Skin epidermis (tissue), 12 donors: Measurements from ENCODE around the gene NXPH2.
"Not testable (repeated sequence)": the region's sequence is repeated elsewhere in the genome, so short reads cannot be mapped to it uniquely, and the experiment has no call there.

ENCODE experiments used
- H3K27ac ChIP-seq, 21 experiments: fragments of 200-600 bp; sonication (generic) in 11 of 21; one replicate each; pipeline ENCODE4 v1.5.0; 2020; ENCODE audit warnings: mild to moderate bottlenecking in 3 of 21, inconsistent platforms in 2 of 21, moderate library complexity in 2 of 21
- H3K4me3 ChIP-seq, 7 experiments: fragments of 200-600 bp; sonication (generic) in 2 of 7; one replicate each; pipeline ENCODE4 v1.5.0; 2020; ENCODE audit warnings: inconsistent platforms in 2 of 7, mild to moderate bottlenecking in 2 of 7, moderate library complexity in 1 of 7

The NXPH2 gene

DNA sequence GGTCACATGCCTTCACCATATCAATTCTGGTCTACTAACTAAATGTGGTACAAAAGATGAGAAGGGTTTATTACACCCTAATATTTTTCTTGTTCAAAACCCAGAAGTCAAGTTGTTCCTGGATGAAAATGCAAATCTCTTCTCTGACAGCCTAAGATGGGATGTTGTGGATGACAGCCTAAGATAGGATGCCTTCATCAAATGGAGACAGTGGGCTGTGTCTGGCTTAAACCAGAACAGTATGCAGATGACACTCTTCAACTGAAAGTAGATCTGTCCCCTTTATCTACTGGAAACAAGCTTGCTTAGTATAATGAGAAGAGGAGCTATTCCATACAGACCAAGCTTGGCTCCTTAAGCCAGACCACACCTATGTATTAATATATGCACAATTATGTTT lies 17.7 kb downstream of the NXPH2 start:
- no peak overlapping the region for H3K27ac ChIP-seq
- no peak overlapping the region for H3K4me3 ChIP-seq

DNA sequence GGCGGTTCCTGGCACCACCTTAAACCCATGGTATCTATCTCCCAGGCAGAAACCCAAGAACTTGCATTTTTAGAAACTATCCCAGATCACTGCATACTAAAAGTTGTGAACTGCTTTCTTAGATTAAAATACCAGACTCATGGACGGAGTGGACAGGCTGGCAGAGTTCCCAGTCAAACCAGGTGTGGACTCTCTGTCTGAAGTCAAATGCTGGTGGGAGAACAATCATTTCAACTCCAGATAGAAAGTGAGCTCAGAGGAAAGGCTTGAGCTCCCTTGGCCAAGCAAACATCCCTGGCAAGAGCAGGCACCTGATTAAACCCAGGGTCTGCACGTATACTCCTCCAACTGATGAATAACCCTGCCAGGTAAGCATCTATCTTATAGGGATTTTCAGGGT lies 19.5 kb downstream of the NXPH2 start:
- H3K4me3 ChIP-seq, result no peak overlapping the region
- no peak overlapping the region for H3K27ac ChIP-seq

DNA sequence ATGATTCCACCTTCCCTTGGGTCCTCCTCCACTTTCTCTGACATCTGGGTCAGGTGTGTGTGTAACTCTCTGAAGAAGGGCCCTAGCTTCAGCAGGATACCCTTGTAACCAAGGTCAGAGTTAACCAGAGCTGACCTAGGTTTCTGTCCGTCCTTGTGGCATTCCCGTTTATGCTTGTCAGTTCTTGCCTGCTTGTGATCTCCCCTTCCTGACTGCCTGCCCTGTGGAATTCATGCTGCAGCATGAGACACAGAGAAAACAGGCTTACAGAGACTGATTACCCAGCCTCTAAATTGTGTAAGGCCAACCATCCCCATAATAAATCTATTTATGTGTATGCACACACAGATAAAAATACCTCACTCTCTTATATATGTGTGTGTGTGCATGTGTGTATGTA lies 22.8 kb downstream of the NXPH2 start:
- no peak overlapping the region for H3K4me3 ChIP-seq
- no peak overlapping the region for H3K27ac ChIP-seq

DNA sequence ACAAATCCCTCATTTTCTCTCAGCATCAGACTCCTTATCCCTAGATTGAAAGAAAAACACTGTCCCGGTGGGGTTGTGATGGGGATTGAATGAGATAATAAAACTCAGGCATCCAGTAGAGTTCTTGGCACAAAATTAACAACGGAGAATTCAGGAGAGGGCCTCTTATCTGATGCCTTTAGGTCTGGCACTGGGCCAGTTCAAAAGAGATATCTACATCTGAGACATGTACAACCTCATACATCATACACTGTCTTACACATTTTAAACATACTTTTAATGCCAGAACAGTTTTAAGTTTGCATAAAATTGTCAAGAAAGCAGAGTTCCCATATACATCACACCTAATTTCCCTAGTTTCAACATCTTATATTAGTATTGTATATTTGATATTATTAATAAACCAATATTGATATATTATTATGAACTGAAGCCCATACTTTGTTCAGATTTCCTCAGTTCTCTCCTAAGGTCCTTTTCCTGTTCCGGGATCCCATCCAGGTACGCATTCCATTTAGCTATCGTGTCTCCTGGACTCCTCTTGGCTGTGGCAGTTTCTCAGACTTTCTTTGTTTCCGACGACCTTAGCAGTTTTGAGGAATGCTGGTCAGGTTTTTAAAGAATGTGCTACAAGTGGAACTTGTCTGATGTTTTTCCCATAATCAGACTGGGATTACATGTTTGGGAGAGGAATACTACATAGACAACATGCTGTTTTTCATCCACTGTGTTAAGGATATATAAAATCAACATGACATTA lies 27.8 kb downstream of the NXPH2 start:
- no peak overlapping the region for H3K27ac ChIP-seq

DNA sequence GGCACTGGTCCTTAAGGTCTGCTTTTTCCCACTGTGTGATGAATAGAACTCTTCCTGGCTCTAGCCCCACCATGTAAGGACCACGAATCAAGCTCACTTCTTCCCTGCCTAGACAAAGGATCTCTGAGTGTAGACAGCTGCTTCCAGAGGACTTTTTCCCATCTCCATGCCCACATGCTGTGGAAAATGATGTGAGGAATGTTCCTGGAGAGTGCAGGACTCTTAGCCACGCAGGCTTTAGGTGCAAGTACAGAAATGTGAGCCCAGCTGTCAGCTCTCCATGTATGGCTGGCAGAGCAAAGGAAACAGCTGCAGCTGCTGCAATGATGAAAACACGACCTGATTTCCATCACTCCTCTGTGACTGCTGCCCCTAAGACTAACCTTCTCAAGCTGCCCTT lies 35.5 kb downstream of the NXPH2 start:
- Histone ChIP-seq H3K4me3 (no peak overlapping the region), H3K27ac (no peak overlapping the region)

More for the DNA sequence above, 27.8 kb downstream of the NXPH2 start:
- H3K4me3 ChIP-seq, result no peak overlapping the region

DNA sequence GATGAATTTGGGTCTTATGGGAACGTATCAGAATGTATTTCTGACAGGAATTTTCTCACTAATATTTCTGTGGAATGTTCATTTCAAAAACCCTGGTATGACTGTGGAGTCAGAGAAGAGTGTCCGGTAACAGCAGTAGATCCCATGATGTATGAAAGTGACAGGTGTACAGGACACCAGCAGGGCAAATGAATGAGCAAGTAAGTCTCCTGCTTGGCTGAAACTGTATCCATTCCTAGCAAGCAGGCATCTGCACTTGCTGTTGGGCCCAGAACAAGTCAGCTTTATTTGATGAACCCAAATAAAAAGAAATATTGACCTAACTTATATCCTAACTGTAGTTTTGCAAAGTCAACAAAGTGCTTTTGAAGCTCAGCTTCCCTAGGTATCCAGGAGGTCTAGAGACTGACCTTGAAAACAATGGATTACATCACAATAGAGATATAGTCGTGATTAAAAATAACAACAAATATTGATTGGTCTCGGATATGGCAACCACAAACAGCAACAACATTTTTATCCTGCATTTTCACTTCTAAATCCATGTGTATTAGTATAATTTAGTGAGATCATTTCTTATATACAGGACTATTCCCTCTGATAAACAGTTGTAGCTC lies 37.6 kb downstream of the NXPH2 start:
- no peak overlapping the region for H3K4me3 ChIP-seq
- H3K27ac ChIP-seq, result no peak overlapping the region

DNA sequence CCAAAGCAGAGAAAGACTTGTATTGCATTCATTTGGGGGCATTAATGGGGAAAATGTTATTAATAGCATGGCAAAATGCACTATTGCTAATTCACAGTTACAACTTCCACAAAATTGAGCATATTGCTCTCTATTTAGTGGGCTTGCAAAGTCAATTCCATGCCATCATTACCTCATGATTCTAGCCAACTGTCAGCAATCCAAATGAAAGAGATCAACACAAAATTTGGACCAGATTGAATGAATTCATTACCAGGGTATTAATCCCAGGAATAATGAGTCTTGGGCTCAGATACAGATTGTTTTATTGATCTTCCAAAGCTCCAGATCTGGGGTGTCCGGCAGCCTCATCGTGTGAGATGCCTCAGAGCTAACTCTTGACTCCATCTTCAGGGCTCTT lies 38.3 kb downstream of the NXPH2 start:
- H3K27ac ChIP-seq, result no peak overlapping the region
- H3K4me3 ChIP-seq, result no peak overlapping the region

DNA sequence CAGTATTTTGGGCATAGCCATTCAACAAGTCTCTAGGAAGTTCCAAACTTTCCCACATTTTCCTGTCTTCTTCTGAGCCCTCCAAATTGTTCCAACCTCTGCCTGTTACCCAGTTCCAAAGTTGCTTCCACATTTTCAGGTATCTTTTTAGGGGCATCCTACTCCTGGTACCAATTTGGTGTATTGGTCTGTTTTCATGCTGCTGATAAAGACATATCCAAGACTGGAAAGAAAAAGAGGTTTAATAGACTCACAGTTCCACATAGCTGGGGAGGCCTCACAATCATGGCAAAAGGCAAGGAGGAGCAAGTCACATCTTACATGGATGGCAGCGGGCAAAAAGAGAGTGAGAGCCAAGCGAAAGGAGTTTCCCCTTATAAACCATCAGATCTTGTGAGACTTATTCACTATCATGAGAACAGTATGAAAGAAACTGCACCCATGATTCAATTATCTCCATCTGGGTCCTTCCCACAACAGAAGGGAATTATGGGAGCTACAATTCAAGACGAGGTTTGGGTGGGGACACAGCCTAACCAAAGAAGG lies 43.1 kb downstream of the NXPH2 start:
- not testable (repeated sequence) for H3K27ac ChIP-seq, H3K4me3 ChIP-seq

DNA sequence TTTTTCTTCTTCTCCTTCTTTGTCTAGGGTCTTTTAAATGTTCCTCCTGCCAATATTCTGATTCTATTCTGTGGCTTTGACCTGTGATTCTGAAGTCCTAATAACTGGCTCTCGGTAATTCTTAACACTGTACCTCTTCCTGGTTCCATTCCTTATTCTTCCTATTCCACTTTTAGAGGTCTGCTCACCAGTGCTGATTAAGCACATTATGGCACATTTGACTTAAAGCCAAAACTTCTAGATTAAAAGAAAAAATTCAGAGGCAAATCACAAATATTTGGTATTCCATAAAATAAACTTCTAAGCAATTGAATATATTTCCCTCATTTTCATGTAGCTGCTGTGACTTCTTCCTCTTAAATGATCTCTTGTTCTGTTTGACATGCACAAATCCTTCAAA lies 47.5 kb downstream of the NXPH2 start:
- no peak overlapping the region for H3K4me3 ChIP-seq
- no peak overlapping the region for H3K27ac ChIP-seq

DNA sequence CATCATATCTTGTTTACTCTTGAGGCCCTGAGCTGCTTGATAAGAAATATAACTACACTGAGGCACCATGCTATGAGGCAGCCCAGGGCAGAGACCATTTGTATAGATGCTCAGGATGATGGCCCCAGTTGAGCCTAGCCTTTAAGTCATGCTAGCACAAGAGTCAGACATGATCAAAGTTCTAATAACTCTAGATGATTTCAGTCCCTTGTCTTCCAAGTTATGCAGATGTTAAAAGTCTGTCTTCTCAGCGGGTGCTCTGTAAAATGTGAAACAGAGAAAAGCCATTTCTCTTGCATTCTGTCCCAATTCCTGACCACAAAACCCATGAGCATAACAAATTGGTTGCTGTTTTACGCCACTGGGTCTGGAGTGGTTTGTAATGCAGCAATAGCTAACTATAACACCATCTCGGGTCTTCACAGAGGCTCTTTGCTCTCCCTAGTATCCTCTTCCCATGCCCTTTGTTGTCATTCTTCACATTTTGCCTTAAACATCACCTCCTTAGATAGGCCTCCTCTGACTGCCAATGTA lies 49.6 kb downstream of the NXPH2 start:
- Histone ChIP-seq H3K4me3 (no peak overlapping the region), H3K27ac (no peak overlapping the region)

DNA sequence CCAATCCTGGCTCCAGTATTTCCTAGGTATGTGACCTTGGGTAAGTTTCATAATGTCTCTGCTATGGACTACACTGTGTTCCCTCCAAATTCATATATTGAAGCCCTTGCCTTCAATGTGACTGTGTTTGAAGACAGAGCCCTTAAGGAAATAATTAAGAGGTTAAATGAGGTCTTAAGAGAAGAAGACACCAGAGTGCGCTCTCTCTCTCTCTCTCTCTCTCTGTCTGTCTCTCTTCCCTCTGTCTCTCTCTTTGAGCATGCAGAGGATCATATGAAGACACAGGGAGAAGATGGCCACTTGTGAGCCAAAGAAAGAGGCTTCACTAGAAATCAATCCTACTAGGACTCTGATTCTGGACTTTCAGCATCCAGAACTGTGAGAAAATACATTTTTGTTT lies 52.2 kb downstream of the NXPH2 start:
- no peak overlapping the region for H3K27ac ChIP-seq
- no peak overlapping the region for H3K4me3 ChIP-seq

DNA sequence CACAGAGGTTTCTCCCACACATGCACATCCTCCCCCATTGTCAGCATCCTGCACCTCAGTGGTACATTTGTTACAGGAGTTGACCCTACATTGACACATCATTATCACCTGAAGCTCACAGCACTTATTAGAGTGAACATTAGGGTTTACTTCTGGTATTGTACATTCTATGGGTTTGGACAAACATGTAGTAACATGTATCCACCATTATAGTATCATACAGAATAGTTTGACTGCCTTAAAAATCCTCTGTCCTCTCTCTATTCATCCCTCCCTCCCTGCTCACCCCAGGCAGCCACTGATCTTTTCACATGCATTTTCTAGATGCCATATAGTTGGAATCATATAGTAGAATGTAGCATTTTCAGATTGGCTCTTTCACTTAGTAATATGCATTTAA lies 53.5 kb downstream of the NXPH2 start:
- Histone ChIP-seq H3K27ac (no peak overlapping the region), H3K4me3 (no peak overlapping the region)

DNA sequence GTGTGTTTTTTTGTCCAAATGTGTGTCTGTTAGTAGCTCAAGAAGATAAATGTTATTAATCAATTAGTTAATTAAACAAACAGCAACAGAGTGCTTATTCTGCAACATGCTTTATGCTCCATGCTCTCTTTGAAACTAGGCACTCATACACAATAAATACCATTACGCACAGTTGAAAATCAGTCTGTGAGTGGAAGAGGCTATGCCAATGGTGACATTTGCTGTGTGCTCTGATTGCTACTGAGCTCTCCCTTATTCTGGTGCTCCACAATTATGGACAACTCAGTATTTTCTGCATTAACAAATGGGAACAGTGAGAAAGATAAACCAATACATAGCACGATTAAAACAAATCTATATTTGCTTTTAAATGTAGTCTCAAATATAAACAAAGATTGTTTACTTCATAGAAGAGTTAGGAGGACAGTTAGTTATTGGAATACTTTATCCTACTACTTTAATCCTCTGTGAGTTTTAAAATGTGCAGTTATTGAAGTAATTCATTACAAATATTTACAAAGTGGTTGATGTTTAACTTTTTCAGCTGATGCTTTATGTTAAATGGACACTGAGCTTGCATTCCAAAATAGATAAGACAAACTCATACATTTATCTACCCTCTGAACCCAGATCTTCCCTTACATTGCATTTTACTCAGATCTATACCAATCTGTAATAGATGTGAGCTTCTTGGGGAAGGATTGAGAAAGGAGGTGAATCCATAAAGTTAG lies 55.3 kb downstream of the NXPH2 start:
- no peak overlapping the region for H3K4me3 ChIP-seq
- no peak overlapping the region for H3K27ac ChIP-seq

DNA sequence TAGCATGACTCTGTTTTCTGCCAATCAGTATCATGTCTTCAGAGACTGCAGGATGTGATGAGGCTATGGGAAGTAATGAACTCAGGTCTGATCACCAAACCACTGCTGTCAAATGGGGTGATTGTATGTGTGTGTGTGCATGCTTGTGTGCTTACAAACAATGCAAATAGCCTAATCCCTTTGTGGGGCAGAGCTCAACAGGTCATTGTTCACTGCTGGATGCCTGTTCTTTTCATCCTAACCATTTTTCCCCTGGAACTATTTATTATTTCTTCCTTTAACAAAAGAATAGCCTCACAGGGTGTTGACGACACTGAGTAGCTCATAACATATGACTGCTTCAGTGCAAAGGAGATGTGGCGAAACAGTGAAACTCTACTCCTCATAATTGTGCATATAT lies 55.9 kb downstream of the NXPH2 start:
- H3K4me3 ChIP-seq, result no peak overlapping the region
- H3K27ac ChIP-seq, result no peak overlapping the region

DNA sequence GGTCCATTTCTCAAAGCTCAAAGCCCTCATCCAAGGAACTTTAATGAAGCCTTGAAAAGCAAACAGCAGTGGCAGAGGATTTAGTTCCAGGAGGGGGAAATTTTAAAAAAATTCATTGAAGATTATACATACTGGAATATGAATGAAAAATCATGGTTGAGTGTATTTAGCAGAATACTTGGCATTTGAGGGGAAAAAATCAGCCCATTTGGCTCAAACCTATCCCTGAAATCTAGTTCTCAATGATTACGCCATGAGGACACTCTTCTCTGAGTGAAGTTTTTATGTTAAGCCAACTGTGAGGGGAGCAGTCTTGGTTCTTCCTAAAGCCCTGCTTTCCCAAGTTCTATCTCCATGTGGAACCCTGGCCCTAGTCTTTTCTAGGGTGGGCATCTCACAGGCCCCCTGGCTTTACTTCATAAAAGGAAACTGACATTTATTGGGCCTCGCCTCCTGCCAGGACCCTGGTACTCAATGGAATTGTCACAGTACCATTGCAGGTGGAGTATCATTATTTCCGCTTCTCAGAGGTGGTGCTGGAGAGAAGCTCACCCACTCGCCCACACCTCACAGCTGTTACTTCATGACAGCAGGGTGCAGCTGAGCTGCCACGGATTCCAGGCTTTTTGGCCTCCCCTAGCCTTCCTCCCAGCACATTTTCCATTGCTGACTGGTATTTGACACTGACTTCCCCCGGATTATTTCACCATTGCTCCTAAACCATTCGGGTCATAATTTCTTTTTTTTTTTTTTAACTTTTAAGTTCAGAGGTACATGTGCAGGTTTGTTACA lies 56.8 kb downstream of the NXPH2 start:
- Histone ChIP-seq H3K4me3 (no peak overlapping the region), H3K27ac (no peak overlapping the region)

DNA sequence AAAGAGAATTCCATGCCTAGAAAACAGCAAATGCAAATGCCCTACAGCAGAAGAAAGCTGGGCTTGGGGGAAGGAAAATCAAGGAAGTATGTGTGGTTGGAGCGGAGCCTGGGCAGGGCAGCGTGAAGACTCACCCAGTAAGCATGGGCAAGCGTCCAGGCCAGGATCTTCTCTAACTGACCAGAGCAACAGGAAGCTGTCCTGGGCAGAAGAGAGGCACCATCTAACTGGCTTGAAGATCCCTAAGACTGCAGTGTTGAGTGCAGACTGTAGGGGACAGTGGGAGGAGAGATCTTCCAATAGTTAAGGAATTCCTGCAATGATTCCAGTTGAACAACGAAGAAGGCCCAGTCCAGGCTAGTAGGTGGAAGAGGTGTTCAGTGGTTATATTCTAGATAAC lies 57.9 kb downstream of the NXPH2 start:
- no peak overlapping the region for H3K4me3 ChIP-seq

DNA sequence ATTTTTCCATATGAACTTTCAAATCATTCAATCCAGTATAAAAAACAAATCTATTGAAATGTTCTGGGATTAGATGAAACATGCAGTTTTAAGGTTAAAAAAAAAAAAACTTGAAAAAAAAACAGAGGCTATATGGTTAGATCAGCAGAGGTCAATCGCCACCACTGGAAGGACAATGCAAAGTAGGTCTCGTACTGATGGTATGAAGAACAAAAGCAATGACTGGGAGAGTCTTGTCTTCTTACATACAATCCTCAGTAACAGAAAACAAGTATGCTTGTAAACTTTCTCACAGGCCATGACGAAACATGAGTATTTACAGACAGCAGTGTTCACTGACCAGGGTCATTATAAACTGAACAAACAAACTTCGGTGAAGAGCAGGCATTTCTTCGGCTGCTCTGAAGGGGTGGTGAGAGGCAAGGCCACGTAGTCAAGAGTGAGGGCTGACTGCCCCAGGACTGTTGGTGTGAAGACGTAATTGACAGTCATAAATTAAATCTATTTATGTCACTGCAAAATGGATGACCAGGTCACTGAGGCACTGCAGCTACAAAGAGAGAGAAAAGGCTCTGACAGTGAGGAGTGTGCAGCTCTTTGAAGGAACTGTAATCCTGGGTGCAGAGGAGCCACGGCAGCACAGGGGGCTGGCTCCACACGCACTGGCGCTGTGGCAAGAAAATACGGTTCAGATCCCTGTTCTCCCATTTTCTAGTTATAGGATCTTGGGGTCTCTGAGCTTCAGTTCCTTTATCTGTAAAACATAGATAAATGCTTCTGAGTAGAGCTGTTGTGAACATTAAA lies 60.0 kb downstream of the NXPH2 start:
- no peak overlapping the region for H3K4me3 ChIP-seq

More for the DNA sequence above, 57.9 kb downstream of the NXPH2 start:
- H3K27ac ChIP-seq, result no peak overlapping the region

DNA sequence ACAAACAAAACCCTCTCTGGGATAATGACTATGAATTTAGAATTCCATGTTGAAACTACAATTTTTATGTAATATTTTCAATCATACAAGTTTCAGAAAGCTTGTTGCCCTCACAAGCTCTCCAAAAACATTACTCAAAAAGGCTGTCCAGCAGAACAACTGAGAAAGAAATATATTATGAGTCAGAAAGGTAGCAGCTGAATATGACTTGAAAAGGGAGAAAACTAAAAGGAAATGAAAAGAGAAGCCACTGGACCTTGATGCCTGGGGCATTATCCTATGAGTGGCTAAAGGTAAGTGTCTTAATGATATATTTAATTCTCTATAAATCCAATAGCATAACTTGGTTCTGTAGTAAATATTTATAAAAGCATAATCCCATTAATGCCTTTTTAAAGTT lies 61.8 kb downstream of the NXPH2 start:
- H3K4me3 ChIP-seq, result no peak overlapping the region
- no peak overlapping the region for H3K27ac ChIP-seq

More for the DNA sequence above, 60.0 kb downstream of the NXPH2 start:
- H3K27ac ChIP-seq, result no peak overlapping the region

DNA sequence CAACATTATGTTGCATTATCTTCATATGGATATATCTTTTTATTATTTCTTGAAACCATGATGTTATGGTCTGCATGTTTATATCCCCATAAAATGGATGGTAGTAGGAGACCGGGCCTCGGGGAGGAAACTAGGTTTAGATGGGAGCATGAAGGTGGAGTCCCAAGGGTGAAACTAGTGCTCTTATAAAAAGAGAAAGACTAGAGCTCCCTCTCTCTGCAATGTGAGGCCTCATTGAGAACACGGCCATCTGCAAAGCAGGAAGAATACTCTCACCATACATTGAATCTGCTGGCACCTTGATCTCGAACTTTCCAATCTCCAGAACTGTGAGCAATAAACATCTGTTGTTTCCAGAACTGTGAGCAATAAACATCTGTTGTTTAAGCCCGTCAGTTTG lies 64.0 kb downstream of the NXPH2 start:
- Histone ChIP-seq H3K27ac (no peak overlapping the region), H3K4me3 (no peak overlapping the region)
